Suprapubic skin (tissue), 3 donors: ENCODE data around the gene NGFR.

Source experiments
- CTCF ChIP-seq, 2 donors: fragments of 200-600 bp in 1 of 2; fragments of 450-650 bp in 1 of 2; sonication (generic) in 1 of 2; IDR thresholded peaks; one replicate each; pipeline ENCODE4 v1.5.1; 2016 to 2019; ENCODE audit warnings: antibody characterized with exemption in 2 of 2, mild to moderate bottlenecking in 1 of 2, moderate library complexity in 1 of 2
- EP300 ChIP-seq: sonication (generic); formaldehyde crosslinking; IDR thresholded peaks from one replicate; pipeline ENCODE4 v1.6.1; 2017; ENCODE audit warnings: antibody characterized with exemption
- POLR2A ChIP-seq, 2 donors: fragments of 450-650 bp; IDR thresholded peaks; one replicate each; pipeline ENCODE4 v1.6.1; 2017; ENCODE audit warnings: antibody characterized with exemption in 2 of 2, mild to moderate bottlenecking in 2 of 2, moderate library complexity in 2 of 2

GRCh38 chr17:49468811-49469385 is 26.2 kb upstream of the NGFR start:
- TF ChIP-seq POLR2A (IDR thresholded peaks at IDR 0.05), result no peak
- TF ChIP-seq CTCF (IDR thresholded peaks at IDR 0.05), result no peak
- no peak for TF ChIP-seq EP300
